ENCODE measurements around the gene IPCEF1.

The IPCEF1 gene

DNA sequence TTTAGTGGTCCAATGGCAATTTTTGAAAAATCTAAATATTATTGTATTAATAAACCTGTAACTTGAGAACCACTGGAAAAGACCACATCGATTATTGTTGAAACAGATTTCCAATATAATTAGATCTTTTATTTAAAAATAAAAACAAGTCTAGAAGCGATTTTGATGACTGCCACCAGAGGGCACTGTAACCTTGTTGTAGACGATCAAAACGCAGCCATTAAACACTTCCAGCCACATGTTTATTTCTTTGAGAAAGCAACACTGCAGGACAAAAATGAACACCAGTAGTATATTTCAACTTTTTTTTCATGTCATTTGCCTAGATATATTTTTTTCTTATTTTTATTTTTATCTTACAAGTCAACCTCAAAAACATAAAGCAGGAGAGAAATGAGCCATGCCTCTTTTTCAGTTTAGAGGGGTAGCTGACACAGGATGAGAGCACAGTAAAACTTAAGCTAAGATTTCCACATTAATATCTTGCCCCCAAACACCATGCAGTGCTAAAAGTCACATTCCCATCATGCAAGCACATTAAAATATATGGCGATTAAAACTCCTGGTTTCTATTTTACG is 202.1 kb downstream of the IPCEF1 start:
- TF ChIP-seq TARDBP (IDR thresholded peaks at IDR 0.05) (no peak), FOXA1 (IDR thresholded peaks at IDR 0.05) (no peak), FOXK2 (IDR thresholded peaks at IDR 0.05) (0 out of 2 replicates have a peak, but pooled peaks have one; percentile 62), CTBP1 (IDR thresholded peaks at IDR 0.05; ENCODE audit: borderline replicate concordance) (no peak), SUZ12 (IDR thresholded peaks at IDR 0.05) (no peak)
- DNase-seq (ENCODE audit: extremely low spot score): peak; percentile 55
- POLR2A ChIA-PET: no interaction called here
- CTCF ChIA-PET: interaction anchor here (0.5 to 2.9 kb wide), 3 partner anchors 123 to 345 kb away, joined by 3 to 25 read pairs (median 4); no protein-coding TSS in a partner anchor

DNA sequence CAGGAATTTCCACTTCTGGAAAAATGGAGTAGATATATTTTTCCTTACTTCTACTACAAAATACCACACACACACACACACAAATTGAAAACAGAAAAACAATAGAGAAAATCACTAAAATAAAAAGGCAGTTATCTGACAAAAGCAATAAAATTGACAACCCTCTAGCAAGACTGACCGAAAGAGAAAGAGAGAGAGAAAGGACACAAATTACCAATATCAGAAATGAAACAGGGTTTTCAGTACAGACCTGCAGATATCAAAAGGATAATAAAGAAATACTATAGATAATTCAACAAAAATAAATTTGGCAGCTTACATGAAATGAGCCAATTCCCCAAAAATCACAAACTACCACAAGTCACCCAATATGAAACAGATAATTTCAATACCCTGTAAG is 212.8 kb downstream of the IPCEF1 start:
- no peak for TF ChIP-seq ELF4 (IDR thresholded peaks at IDR 0.05)
- TF ChIP-seq, protein P1, sequence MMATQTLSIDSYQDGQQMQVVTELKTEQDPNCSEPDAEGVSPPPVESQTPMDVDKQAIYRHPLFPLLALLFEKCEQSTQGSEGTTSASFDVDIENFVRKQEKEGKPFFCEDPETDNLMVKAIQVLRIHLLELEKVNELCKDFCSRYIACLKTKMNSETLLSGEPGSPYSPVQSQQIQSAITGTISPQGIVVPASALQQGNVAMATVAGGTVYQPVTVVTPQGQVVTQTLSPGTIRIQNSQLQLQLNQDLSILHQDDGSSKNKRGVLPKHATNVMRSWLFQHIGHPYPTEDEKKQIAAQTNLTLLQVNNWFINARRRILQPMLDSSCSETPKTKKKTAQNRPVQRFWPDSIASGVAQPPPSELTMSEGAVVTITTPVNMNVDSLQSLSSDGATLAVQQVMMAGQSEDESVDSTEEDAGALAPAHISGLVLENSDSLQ (IDR thresholded peaks at IDR 0.05): no peak
- TF ChIP-seq FOXK2 (IDR thresholded peaks at IDR 0.05): no peak
- TF ChIP-seq SP1 (IDR thresholded peaks at IDR 0.05): no peak
- TF ChIP-seq FOXM1 (IDR thresholded peaks at IDR 0.05; ENCODE audit: borderline replicate concordance): no peak
- no peak for TF ChIP-seq HDGF (IDR thresholded peaks at IDR 0.05; ENCODE audit: borderline replicate concordance)
- no peak for TF ChIP-seq CTBP1 (IDR thresholded peaks at IDR 0.05; ENCODE audit: borderline replicate concordance)
- no peak for TF ChIP-seq LEF1 (IDR thresholded peaks at IDR 0.05; ENCODE audit: borderline replicate concordance)
- TF ChIP-seq TARDBP (IDR thresholded peaks at IDR 0.05): no peak
- TF ChIP-seq ARNT (IDR thresholded peaks at IDR 0.05): no peak
- TF ChIP-seq SUZ12 (IDR thresholded peaks at IDR 0.05): no peak
- no peak for DNase-seq (ENCODE audit: extremely low spot score)
- POLR2A ChIA-PET: no interaction called here
- CTCF ChIA-PET: no interaction called here

- ChIA-PET CTCF (no interaction called here), POLR2A (no interaction called here)
- no peak for DNase-seq (ENCODE audit: extremely low spot score)
- TF ChIP-seq TARDBP (IDR thresholded peaks at IDR 0.05) (no peak), ZNF384 (IDR thresholded peaks at IDR 0.05) (no peak), ARNT (IDR thresholded peaks at IDR 0.05) (no peak), NFRKB (IDR thresholded peaks at IDR 0.05) (no peak), SP1 (IDR thresholded peaks at IDR 0.05) (no peak), ELF4 (IDR thresholded peaks at IDR 0.05) (no peak), FOXM1 (IDR thresholded peaks at IDR 0.05; ENCODE audit: borderline replicate concordance) (no peak), FOXA1 (IDR thresholded peaks at IDR 0.05) (no peak), SUZ12 (IDR thresholded peaks at IDR 0.05) (no peak), CTBP1 (IDR thresholded peaks at IDR 0.05; ENCODE audit: borderline replicate concordance) (no peak), HDGF (IDR thresholded peaks at IDR 0.05; ENCODE audit: borderline replicate concordance) (no peak), L3MBTL2 (conservative IDR thresholded peaks at IDR 0.05) (no peak), LEF1 (IDR thresholded peaks at IDR 0.05; ENCODE audit: borderline replicate concordance) (no peak), BHLHE40 (IDR thresholded peaks at IDR 0.05; ENCODE audit: borderline replicate concordance) (no peak), FOXK2 (IDR thresholded peaks at IDR 0.05) (no peak)
- TF ChIP-seq, protein P1 (IDR thresholded peaks at IDR 0.05): no peak
Measured at GRCh38 chr6:154140743-154141142, 215.9 kb downstream of the IPCEF1 start.

GRCh38 chr6:154139892-154140291 is 216.7 kb downstream of the IPCEF1 start:
- no peak for TF ChIP-seq ARNT (IDR thresholded peaks at IDR 0.05)
- CTCF ChIA-PET: no interaction called here
- no peak for DNase-seq (ENCODE audit: extremely low spot score)
- POLR2A ChIA-PET: no interaction called here

GRCh38 chr6:154138793-154139192 is 217.8 kb downstream of the IPCEF1 start:
- no peak for DNase-seq (ENCODE audit: extremely low spot score)
- TF ChIP-seq FOXK2 (IDR thresholded peaks at IDR 0.05): no peak
- TF ChIP-seq CTBP1 (IDR thresholded peaks at IDR 0.05; ENCODE audit: borderline replicate concordance): no peak
- no peak for TF ChIP-seq LEF1 (IDR thresholded peaks at IDR 0.05; ENCODE audit: borderline replicate concordance)
- TF ChIP-seq HDGF (IDR thresholded peaks at IDR 0.05; ENCODE audit: borderline replicate concordance): no peak
- TF ChIP-seq SP1 (IDR thresholded peaks at IDR 0.05): no peak
- no peak for TF ChIP-seq L3MBTL2 (conservative IDR thresholded peaks at IDR 0.05)
- TF ChIP-seq, protein P1 (IDR thresholded peaks at IDR 0.05): no peak
- TF ChIP-seq ELF4 (IDR thresholded peaks at IDR 0.05): no peak
- no peak for TF ChIP-seq FOXA1 (IDR thresholded peaks at IDR 0.05)
- TF ChIP-seq ZNF384 (IDR thresholded peaks at IDR 0.05): no peak
- TF ChIP-seq SUZ12 (IDR thresholded peaks at IDR 0.05): no peak
- TF ChIP-seq BHLHE40 (IDR thresholded peaks at IDR 0.05; ENCODE audit: borderline replicate concordance): no peak
- TF ChIP-seq NFRKB (IDR thresholded peaks at IDR 0.05): no peak
- TF ChIP-seq FOXM1 (IDR thresholded peaks at IDR 0.05; ENCODE audit: borderline replicate concordance): no peak
- no peak for TF ChIP-seq TARDBP (IDR thresholded peaks at IDR 0.05)
- TF ChIP-seq ARNT (IDR thresholded peaks at IDR 0.05): no peak
- POLR2A ChIA-PET: no interaction called here
- CTCF ChIA-PET: interaction anchor here (0.7 kb wide), 1 partner anchor 187 kb away, joined by 3 read pairs; no protein-coding TSS in a partner anchor

- TF ChIP-seq FOXA1 (IDR thresholded peaks at IDR 0.05): no peak
- no peak for TF ChIP-seq HDGF (IDR thresholded peaks at IDR 0.05; ENCODE audit: borderline replicate concordance)
- no peak for TF ChIP-seq CTBP1 (IDR thresholded peaks at IDR 0.05; ENCODE audit: borderline replicate concordance)
- no peak for TF ChIP-seq TARDBP (IDR thresholded peaks at IDR 0.05)
- no peak for TF ChIP-seq ELF4 (IDR thresholded peaks at IDR 0.05)
- no peak for TF ChIP-seq SUZ12 (IDR thresholded peaks at IDR 0.05)
- TF ChIP-seq, protein P1 (IDR thresholded peaks at IDR 0.05): no peak
- no peak for TF ChIP-seq NFRKB (IDR thresholded peaks at IDR 0.05)
- TF ChIP-seq ARNT (IDR thresholded peaks at IDR 0.05): no peak
- no peak for TF ChIP-seq FOXK2 (IDR thresholded peaks at IDR 0.05)
- no peak for TF ChIP-seq LEF1 (IDR thresholded peaks at IDR 0.05; ENCODE audit: borderline replicate concordance)
- TF ChIP-seq ZNF384 (IDR thresholded peaks at IDR 0.05): no peak
- TF ChIP-seq L3MBTL2 (conservative IDR thresholded peaks at IDR 0.05): no peak
- TF ChIP-seq FOXM1 (IDR thresholded peaks at IDR 0.05; ENCODE audit: borderline replicate concordance): no peak
- TF ChIP-seq BHLHE40 (IDR thresholded peaks at IDR 0.05; ENCODE audit: borderline replicate concordance): no peak
- TF ChIP-seq SP1 (IDR thresholded peaks at IDR 0.05): no peak
- no peak for DNase-seq (ENCODE audit: extremely low spot score)
- POLR2A ChIA-PET: no interaction called here
- CTCF ChIA-PET: interaction anchor here (0.6 to 0.7 kb wide), 2 partner anchors 541 to 1562 kb away, joined by 4 read pairs; no protein-coding TSS in a partner anchor
Measured at GRCh38 chr6:154134471-154135147, 222.0 kb downstream of the IPCEF1 start.
